IPS-15b (cell line): Measurements from ENCODE around the gene D2HGDH.
A peak's percentile ranks its signal among the peaks of the same experiment; 100 is the strongest.

Experiments used
- H3K27me3 ChIP-seq: one replicate; pipeline ENCODE4 v1.6.1; 2013; ENCODE audit warnings: low read length; ENCODE audit not compliant: control insufficient read depth, insufficient read depth
- H3K36me3 ChIP-seq: one replicate; pipeline ENCODE4 v1.6.1; 2013; ENCODE audit warnings: low read length; ENCODE audit not compliant: control insufficient read depth, insufficient read depth
- H3K4me1 ChIP-seq: one replicate; pipeline ENCODE4 v1.6.1; 2013; ENCODE audit warnings: mild to moderate bottlenecking, low read length; ENCODE audit not compliant: control insufficient read depth, insufficient read depth
- H3K4me3 ChIP-seq: one replicate; pipeline ENCODE4 v1.5.1; 2013; ENCODE audit warnings: low read depth, low read length
- H3K9ac ChIP-seq: one replicate; pipeline ENCODE4 v1.6.1; 2013; ENCODE audit warnings: low read depth, mild to moderate bottlenecking, low read length
- H3K9me3 ChIP-seq: one replicate; pipeline ENCODE4 v1.6.1; 2013; ENCODE audit warnings: mild to moderate bottlenecking, low read length; ENCODE audit not compliant: control insufficient read depth, insufficient read depth

D2HGDH gene

GRCh38 chr2:241703032-241703604 is 31.3 kb upstream of the D2HGDH start:
- no peaks in the 10 kb centered on the region for H3K9me3 ChIP-seq
- H3K4me3 ChIP-seq, result peak overlapping the region; percentile 70
- H3K9ac ChIP-seq, result peak overlapping the region; percentile 60
- H3K4me1 ChIP-seq, result peaks cover 3% of the 10 kb centered on the region
- peaks cover 15% of the 10 kb centered on the region for H3K36me3 ChIP-seq
- no peaks in the 10 kb centered on the region for H3K27me3 ChIP-seq

DNA sequence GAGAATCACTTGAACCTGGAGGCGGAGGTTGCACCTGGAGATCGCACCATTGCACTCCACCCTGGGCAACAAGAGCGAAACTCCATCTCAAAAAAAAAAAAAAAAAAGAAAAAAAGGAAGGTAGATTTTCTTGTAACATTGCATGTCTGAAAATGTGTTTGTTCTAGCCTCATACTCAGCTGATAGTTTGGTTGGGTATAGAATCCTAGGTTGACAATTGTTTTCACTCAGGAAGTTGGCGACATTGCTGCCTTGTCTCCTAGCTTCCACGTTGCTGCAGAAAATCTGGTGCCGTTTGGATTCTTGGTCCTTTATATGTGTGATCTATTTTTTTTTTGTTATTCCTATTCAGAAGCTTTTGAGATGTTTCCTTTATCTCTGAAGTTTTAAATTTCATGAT is 27.9 kb upstream of the D2HGDH start:
- H3K4me1 ChIP-seq, result peaks cover 3% of the 10 kb centered on the region
- no peak overlapping the region for H3K9ac ChIP-seq
- no peaks in the 10 kb centered on the region for H3K27me3 ChIP-seq
- peaks cover 33% of the 10 kb centered on the region for H3K36me3 ChIP-seq
- no peaks in the 10 kb centered on the region for H3K9me3 ChIP-seq
- no peak overlapping the region for H3K4me3 ChIP-seq

DNA sequence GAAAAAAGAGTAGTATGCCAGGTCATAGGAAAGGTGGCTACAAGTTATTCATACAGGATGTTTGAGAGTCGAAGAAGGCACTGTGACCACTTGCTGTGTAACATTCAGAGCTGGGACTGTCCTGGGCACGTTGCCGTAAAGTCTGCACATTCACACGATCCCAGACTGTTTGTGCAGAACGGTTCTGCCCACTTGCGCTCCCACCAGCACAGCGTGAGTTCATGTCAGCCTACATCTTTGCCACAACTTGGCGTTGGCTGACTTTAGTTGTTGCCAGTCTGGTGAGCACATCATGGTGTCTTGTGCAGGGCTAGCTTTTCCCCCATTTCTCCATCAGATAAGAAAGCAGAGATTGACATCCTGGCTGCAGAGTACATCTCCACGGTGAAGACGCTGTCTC is 25.6 kb upstream of the D2HGDH start:
- no peak overlapping the region for H3K9ac ChIP-seq
- H3K9me3 ChIP-seq, result no peaks in the 10 kb centered on the region
- H3K4me3 ChIP-seq, result no peak overlapping the region
- H3K36me3 ChIP-seq, result peaks cover 40% of the 10 kb centered on the region
- H3K4me1 ChIP-seq, result no peaks in the 10 kb centered on the region
- H3K27me3 ChIP-seq, result no peaks in the 10 kb centered on the region

DNA sequence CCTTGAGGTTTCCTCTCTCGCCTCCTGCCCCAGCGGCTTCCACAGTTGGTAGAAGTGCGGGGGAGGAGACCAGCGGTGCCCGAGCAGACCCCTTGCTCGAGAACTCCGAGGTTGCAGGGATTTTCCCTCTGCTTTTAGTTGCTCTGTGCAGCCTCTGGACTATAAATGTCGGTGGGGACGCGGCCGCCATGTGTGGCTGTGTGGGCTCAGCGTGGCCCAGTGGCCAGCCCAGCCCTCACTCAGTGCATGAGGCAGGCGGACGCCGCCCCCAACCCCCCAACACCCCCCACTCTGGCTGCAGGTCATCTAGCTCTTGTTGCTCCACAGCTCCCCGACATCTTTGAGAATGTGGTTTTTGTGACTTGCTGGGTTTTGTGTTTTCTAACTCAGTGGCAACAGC is 15.3 kb upstream of the D2HGDH start:
- Histone ChIP-seq H3K36me3 (peaks cover 46% of the 10 kb centered on the region), H3K27me3 (no peaks in the 10 kb centered on the region), H3K9me3 (peaks cover 5% of the 10 kb centered on the region), H3K4me1 (no peaks in the 10 kb centered on the region), H3K9ac (no peak overlapping the region), H3K4me3 (no peak overlapping the region)

DNA sequence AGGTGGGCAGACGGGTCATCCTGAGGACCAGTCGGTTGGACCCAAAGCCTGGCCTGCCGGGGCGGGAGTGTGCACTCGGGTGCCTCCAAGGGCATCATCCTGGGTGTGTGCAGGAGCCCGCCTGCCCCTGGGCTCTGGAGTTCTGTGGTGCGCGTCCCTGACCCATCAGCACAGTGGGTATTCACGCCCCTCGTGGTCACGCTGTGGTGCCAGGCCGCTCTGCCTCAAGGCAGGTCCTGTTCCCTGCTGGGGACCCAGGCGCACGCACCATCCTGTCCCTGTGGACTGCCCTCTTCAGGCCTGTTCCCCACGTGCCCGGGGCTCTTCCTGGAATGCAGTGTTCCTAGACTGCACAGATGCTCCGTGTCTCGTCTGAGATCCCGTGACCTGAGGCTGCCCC is 14.3 kb upstream of the D2HGDH start:
- peaks cover 43% of the 10 kb centered on the region for H3K36me3 ChIP-seq
- no peak overlapping the region for H3K4me3 ChIP-seq
- H3K9me3 ChIP-seq, result peaks cover 5% of the 10 kb centered on the region
- no peaks in the 10 kb centered on the region for H3K27me3 ChIP-seq
- no peak overlapping the region for H3K9ac ChIP-seq
- H3K4me1 ChIP-seq, result no peaks in the 10 kb centered on the region

- no peak overlapping the region for H3K4me3 ChIP-seq
- no peaks in the 10 kb centered on the region for H3K27me3 ChIP-seq
- H3K9ac ChIP-seq, result no peak overlapping the region
- H3K4me1 ChIP-seq, result no peaks in the 10 kb centered on the region
- H3K36me3 ChIP-seq, result peaks cover 43% of the 10 kb centered on the region
- H3K9me3 ChIP-seq, result peaks cover 5% of the 10 kb centered on the region
Measured at GRCh38 chr2:241720560-241720959, 13.9 kb upstream of the D2HGDH start.

GRCh38 chr2:241721852-241722251 is 12.6 kb upstream of the D2HGDH start:
- Histone ChIP-seq H3K27me3 (no peaks in the 10 kb centered on the region), H3K4me1 (no peaks in the 10 kb centered on the region), H3K9ac (no peak overlapping the region), H3K9me3 (peaks cover 5% of the 10 kb centered on the region), H3K4me3 (no peak overlapping the region), H3K36me3 (peaks cover 43% of the 10 kb centered on the region)

DNA sequence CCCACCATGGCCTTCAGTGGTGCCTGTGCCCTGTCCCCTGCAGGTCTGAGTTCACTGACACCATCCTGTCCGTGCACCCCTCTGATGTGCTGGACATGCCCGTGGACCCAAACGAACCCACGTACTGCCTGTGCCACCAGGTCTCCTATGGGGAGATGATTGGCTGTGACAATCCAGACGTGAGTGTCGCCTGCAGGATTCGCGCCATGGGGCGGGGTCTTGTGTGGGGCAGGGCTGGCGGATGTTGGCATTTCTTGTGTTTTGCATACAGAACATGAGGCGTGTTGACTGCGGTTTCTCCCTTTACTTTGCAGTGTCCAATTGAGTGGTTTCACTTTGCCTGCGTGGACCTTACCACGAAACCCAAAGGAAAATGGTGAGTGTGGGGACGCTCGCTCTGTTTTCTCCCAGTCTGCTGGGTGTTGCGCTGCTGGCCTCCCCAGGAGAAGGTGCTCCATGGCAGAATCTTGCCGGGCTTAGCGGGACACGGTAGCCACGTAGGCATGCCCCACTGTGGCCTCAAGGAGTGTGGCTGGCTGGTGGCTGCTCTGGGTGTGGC is 11.5 kb upstream of the D2HGDH start:
- H3K36me3 ChIP-seq, result peaks cover 43% of the 10 kb centered on the region
- H3K9me3 ChIP-seq, result peaks cover 5% of the 10 kb centered on the region
- no peak overlapping the region for H3K9ac ChIP-seq
- no peaks in the 10 kb centered on the region for H3K4me1 ChIP-seq
- H3K27me3 ChIP-seq, result no peaks in the 10 kb centered on the region
- H3K4me3 ChIP-seq, result no peak overlapping the region

DNA sequence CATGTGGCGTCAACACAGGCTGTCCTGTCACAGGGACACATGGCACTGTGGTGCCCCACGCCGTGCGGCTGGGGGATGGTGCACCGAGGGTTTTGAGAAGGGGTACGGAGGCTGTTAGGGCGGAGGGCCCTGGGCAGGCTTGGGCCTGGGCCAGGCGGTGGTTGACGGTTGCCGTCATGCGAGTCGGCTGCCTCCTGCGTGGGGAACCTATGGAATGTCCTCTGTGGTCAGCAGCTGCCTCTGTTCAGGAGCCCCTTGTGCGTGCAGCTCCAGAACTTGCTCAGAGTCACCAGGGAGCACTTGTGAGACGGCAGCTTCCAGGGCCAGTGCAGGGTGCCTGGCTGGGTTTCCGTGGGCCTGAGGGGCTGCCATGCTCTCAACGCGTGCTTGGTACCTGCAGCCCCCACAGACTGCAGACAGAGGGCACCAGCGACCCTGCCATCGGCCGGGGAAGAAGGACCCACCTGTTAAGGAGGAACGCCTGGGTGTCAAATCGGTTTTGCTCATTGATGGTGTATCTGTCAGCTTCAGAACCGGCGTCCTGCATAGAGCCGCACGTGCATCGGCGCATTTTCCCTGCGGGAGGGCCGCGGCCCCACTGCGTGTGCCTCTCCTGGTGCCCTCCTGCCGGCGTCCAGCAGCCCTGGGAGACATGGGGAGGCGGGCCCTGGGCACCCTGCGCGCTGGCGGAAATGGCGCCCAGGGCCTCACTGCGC is 10.0 kb upstream of the D2HGDH start:
- H3K4me1 ChIP-seq, result no peaks in the 10 kb centered on the region

DNA sequence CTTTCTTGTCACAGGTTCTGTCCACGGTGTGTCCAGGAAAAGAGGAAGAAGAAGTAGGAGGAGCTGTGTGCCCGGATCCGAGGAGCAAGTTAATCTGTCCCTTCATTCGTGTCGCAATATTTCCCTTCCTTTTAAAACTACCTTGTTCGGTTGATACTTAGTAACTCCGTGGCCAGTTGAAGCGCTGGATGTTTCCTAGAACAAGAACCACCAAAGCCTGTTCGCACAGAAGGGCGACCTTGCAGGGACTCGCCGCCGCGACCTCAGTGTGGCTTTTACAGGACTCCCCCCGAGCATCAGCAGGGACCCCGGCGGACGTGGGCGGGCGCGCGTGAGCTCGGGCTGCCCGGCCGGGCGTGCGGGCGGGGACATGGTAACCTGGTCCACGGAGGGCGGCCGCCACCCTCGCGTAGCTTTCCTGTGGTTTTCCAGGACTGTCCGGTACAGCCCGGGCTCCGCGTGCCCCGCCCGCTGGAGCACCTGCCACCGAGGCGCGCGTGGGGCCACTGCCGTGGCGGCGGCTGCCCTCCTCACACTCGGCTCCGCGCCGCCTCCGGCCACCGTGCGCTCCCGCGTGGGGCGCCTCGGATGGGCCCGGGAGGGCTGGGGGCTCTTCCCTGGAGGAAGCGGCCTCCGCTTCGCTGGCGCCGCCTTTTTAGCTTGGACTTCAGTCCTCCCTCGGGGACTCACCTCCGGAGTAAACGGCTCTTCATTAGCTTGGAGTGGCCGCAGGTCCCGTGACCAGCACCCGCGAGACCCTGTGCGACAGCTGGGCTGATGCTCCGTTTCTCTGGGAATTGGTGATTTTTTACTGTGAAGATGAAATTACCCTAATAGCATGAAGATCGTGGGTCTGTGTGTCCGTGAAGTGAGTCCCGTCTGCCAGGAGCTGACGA is 9.2 kb upstream of the D2HGDH start:
- Histone ChIP-seq H3K9ac (no peak overlapping the region), H3K36me3 (peaks cover 33% of the 10 kb centered on the region)

More for the DNA sequence above, 10.0 kb upstream of the D2HGDH start:
- Histone ChIP-seq H3K4me3 (no peak overlapping the region), H3K27me3 (no peaks in the 10 kb centered on the region), H3K9ac (no peak overlapping the region), H3K9me3 (peaks cover 5% of the 10 kb centered on the region), H3K36me3 (peaks cover 41% of the 10 kb centered on the region)

DNA sequence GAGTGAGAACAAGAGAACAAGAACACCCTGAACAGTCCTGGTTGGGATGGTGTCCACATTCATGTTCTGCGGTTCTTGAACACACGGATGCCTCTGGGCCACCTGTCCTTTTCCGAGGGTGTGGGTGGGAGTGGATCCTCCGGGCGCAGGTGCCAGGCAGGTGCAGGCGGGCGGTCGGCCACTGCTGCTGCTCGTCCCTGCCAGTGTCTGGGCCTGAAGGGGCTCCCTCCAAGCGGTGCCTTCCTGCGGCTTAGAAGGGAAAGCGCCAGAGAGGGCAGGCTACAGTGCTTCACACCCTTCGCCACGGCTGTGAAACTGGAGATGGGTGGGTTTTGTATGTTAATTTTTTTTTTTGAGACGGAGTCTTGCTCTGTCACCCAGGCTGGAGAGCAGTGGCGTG is 8.0 kb upstream of the D2HGDH start:
- no peaks in the 10 kb centered on the region for H3K4me1 ChIP-seq
- H3K9ac ChIP-seq, result no peak overlapping the region
- peaks cover 22% of the 10 kb centered on the region for H3K36me3 ChIP-seq
- H3K27me3 ChIP-seq, result no peaks in the 10 kb centered on the region
- H3K4me3 ChIP-seq, result no peak overlapping the region
- peaks cover 5% of the 10 kb centered on the region for H3K9me3 ChIP-seq

More for the DNA sequence above, 9.2 kb upstream of the D2HGDH start:
- H3K4me3 ChIP-seq, result no peak overlapping the region
- H3K27me3 ChIP-seq, result no peaks in the 10 kb centered on the region
- H3K4me1 ChIP-seq, result no peaks in the 10 kb centered on the region
- H3K9me3 ChIP-seq, result peaks cover 5% of the 10 kb centered on the region
